IPS DF 19.7 (cell line): ENCODE measurements around the gene CCS.
A peak's percentile ranks its signal among the peaks of the same experiment; 100 is the strongest.
"Not testable (repeated sequence)": the region's sequence is repeated elsewhere in the genome, so short reads cannot be mapped to it uniquely, and the experiment has no call there.

Experiments
- DNase-seq: peaks from one replicate; pipeline ENCODE4 v3.0.0-alpha.2; 2013; ENCODE audit warnings: low read depth, low spot score

Gene CCS

GRCh38 chr11:66626382-66626781 lies 33.4 kb downstream of the CCS start:
- no peak for DNase-seq

- no peak for DNase-seq
Measured at GRCh38 chr11:66626926-66627325, 33.9 kb downstream of the CCS start.

- DNase-seq: no peak
Measured at GRCh38 chr11:66628061-66628603, 35.1 kb downstream of the CCS start.

GRCh38 chr11:66629356-66629755 lies 36.4 kb downstream of the CCS start:
- DNase-seq: no peak

GRCh38 chr11:66631883-66632282 lies 38.9 kb downstream of the CCS start:
- DNase-seq: no peak

GRCh38 chr11:66632952-66633351 lies 40.0 kb downstream of the CCS start:
- DNase-seq: no peak

- DNase-seq: no peak
Measured at GRCh38 chr11:66636411-66636810, 43.4 kb downstream of the CCS start.

- no peak for DNase-seq
Measured at GRCh38 chr11:66637557-66638176, 44.7 kb downstream of the CCS start.

- DNase-seq: peak; percentile 100
Measured at GRCh38 chr11:66638177-66639065, 45.4 kb downstream of the CCS start, which contains the start of gene RBM4. Gene RBM4 (plus strand): TSS chr11:66638703. CDS start chr11:66639712, 1,009 bp downstream.

- no peak for DNase-seq
Measured at GRCh38 chr11:66639066-66639813, 46.3 kb downstream of the CCS start.

- not testable (repeated sequence) for DNase-seq
Measured at GRCh38 chr11:66639814-66640340, 46.9 kb downstream of the CCS start.

GRCh38 chr11:66641834-66642233 lies 48.8 kb downstream of the CCS start:
- DNase-seq: no peak

- DNase-seq: no peak
Measured at GRCh38 chr11:66643745-66644437, 50.9 kb downstream of the CCS start.

- no peak for DNase-seq
Measured at GRCh38 chr11:66646828-66647227, 53.8 kb downstream of the CCS start.

- no peak for DNase-seq
Measured at GRCh38 chr11:66649903-66650302, 56.9 kb downstream of the CCS start.

- no peak for DNase-seq
Measured at GRCh38 chr11:66651016-66651415, 58.0 kb downstream of the CCS start.

- no peak for DNase-seq
Measured at GRCh38 chr11:66652651-66653050, 59.7 kb downstream of the CCS start.

GRCh38 chr11:66653123-66653522 lies 60.1 kb downstream of the CCS start:
- no peak for DNase-seq
